ENCODE measurements around the gene C4orf50.

- TF ChIP-seq, protein P1, sequence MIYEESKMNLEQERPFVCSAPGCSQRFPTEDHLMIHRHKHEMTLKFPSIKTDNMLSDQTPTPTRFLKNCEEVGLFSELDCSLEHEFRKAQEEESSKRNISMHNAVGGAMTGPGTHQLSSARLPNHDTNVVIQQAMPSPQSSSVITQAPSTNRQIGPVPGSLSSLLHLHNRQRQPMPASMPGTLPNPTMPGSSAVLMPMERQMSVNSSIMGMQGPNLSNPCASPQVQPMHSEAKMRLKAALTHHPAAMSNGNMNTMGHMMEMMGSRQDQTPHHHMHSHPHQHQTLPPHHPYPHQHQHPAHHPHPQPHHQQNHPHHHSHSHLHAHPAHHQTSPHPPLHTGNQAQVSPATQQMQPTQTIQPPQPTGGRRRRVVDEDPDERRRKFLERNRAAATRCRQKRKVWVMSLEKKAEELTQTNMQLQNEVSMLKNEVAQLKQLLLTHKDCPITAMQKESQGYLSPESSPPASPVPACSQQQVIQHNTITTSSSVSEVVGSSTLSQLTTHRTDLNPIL (CRISPR knock-in tag; IDR thresholded peaks at IDR 0.05; ENCODE audit: low read depth), result no peak
- TF ChIP-seq CSDC2 (CRISPR knock-in tag; IDR thresholded peaks at IDR 0.05) (no peak), GLIS3 (CRISPR knock-in tag; IDR thresholded peaks at IDR 0.05) (no peak)
Observed at GRCh38 chr4:5933116-5933515, 85.1 kb downstream of the C4orf50 start.

Data from SK-N-SH treated with all-trans-retinoic acid at 6 μM for 48 hours (cell line).